ENCODE data around the gene RPAP3.

GRCh38 chr12:47686645-47687240, 19.1 kb downstream of the RPAP3 start:
- TF ChIP-seq CREB1 (CRISPR knock-in tag; IDR thresholded peaks at IDR 0.05) (no peak), ZNF121 (CRISPR knock-in tag; IDR thresholded peaks at IDR 0.05) (no peak)
